ENCODE measurements around the gene TMEM14B. TPM values are rescaled to one million over a fixed set of nuclear protein-coding genes. Genes with fewer than 3 reads are reported as not detected.
"Not testable (repeated sequence)": the region's sequence is repeated elsewhere in the genome, so short reads cannot be mapped to it uniquely, and the experiment has no call there.

TMEM14B gene
- total and polyA plus RNA-seq, 9 of the 15 experiments (the other 6 are each of a cell fraction or from before 2014, with no cell fraction given) = 174 to 862 (median 263) TPM

GRCh38 chr6:10750568-10750967 is 3.0 kb downstream of the TMEM14B start (continued):
- TF ChIP-seq HINFP (tag; conservative IDR thresholded peaks at IDR 0.05; ENCODE audit: low read depth) (peak; percentile 82), ELF4 (CRISPR knock-in tag; IDR thresholded peaks at IDR 0.05) (0 out of 2 replicates have a peak, but pooled peaks have one; percentile 48), GATAD2A (IDR thresholded peaks at IDR 0.05) (0 out of 2 replicates have a peak, but pooled peaks have one; percentile 36), ZBTB34 (CRISPR knock-in tag; IDR thresholded peaks at IDR 0.05) (peak; percentile 70; the same call in 1 of the 2 replicates), MAFG (tag; conservative IDR thresholded peaks at IDR 0.05) (peak; percentile 36; the same call in 1 of the 2 replicates), SMAD4 (CRISPR knock-in tag; conservative IDR thresholded peaks at IDR 0.05) (peak; percentile 96), MAZ (CRISPR knock-in tag; conservative IDR thresholded peaks at IDR 0.05 in 1 of 2, IDR thresholded peaks at IDR 0.05 in 1 of 2) (peak in 1 of 2 experiments; percentile 39; a peak in 1 of 4 replicates), ZNF699 (CRISPR knock-in tag; IDR thresholded peaks at IDR 0.05; ENCODE audit: insufficient replicate concordance) (peak; percentile 65), RHOXF2B (CRISPR knock-in tag; conservative IDR thresholded peaks at IDR 0.05) (0 out of 2 replicates have a peak, but pooled peaks have one; percentile 38), ZNF584 (CRISPR knock-in tag; IDR thresholded peaks at IDR 0.05; ENCODE audit: low read depth) (peak; percentile 79; the same call in 1 of the 2 replicates), PYGO2 (tag; IDR thresholded peaks at IDR 0.05) (peak; percentile 87), NR2C1 (tag; IDR thresholded peaks at IDR 0.05) (peak; percentile 90), BCL6 (CRISPR knock-in tag; IDR thresholded peaks at IDR 0.05) (peak; percentile 85), HIVEP1 (CRISPR knock-in tag; IDR thresholded peaks at IDR 0.05) (peak; percentile 91)
- TF ChIP-seq, protein P1, sequence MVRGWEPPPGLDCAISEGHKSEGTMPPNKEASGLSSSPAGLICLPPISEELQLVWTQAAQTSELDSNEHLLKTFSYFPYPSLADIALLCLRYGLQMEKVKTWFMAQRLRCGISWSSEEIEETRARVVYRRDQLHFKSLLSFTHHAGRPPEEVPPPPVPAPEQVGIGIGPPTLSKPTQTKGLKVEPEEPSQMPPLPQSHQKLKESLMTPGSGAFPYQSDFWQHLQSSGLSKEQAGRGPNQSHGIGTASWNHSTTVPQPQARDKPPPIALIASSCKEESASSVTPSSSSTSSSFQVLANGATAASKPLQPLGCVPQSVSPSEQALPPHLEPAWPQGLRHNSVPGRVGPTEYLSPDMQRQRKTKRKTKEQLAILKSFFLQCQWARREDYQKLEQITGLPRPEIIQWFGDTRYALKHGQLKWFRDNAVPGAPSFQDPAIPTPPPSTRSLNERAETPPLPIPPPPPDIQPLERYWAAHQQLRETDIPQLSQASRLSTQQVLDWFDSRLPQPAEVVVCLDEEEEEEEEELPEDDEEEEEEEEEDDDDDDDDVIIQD (CRISPR knock-in tag; IDR thresholded peaks at IDR 0.05) = 0 out of 2 replicates have a peak, but pooled peaks have one; percentile 26
- TF ChIP-seq NR2C1 (IDR thresholded peaks at IDR 0.05) = not testable (repeated sequence)

DNA sequence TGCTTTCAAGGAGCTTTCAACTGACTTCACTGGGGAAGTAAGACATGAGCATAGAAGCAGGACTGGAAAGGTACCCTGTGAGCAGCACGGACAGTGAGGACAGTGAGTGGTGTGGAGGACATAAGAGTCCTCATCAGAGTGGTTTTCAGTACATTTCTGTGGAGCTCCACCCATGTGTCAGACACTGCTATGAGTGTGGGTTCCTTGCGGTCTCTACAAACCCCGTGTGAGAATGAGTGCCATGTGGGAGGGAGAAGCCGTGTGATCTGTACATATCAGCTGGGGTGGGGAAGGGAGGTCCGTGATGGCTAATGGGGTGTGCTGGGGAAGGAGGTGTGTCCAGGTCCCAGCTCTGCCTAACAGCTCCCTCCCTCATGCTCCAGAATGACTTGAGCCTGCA is 4.2 kb downstream of the TMEM14B start:
- in situ Hi-C loops (cut with MboI); H2AFZ ChIP-seq (ENCODE audit: low read depth, low read length); H3K27ac ChIP-seq (ENCODE audit: extremely low read depth, low read depth, low read length); BruUV-seq (replicated peaks); intact Hi-C loops (cut with micrococcal nuclease); H3K9me1 ChIP-seq (ENCODE audit: control insufficient read depth, insufficient read depth, low read length); ATAC-seq; H3K4me3 ChIP-seq; CTCF ChIA-PET (ENCODE audit: low intra/inter-chr PET ratio); H3K9me3 ChIP-seq (replicated peaks; ENCODE audit: control insufficient read depth, insufficient read depth, low read depth, low read length); H3K27me3 ChIP-seq (ENCODE audit: control insufficient read depth in 2 of 2, insufficient read depth in 2 of 2, low read length in 2 of 2); H3K4me2 ChIP-seq (ENCODE audit: insufficient read depth, low read length): not testable (repeated sequence)
- peak in 1 of 4 experiments; percentile 30 for DNase-seq (ENCODE audit: extremely low read depth in 1 of 4, low spot score in 3 of 4)
- Histone ChIP-seq H3K9ac (ENCODE audit: insufficient read depth in 1 of 2, low read depth in 2 of 2, low read length in 2 of 2) (0 out of 4 replicates have a peak overlapping the region, but pooled peaks of 1 of the 2 experiments have one; percentile 15), H3K79me2 (ENCODE audit: control insufficient read depth, insufficient read depth, low read length) (peaks cover 82% of the 10 kb centered on the region), H4K20me1 (replicated peaks; ENCODE audit: control insufficient read depth, insufficient read depth, low read length) (peaks cover 25% of the 10 kb centered on the region), H3K36me3 (ENCODE audit: control insufficient read depth, insufficient read depth, low read length) (peaks cover 70% of the 10 kb centered on the region), H3K4me1 (replicated peaks in 1 of 2; ENCODE audit: control insufficient read depth in 2 of 2, insufficient read depth in 2 of 2, low read length in 2 of 2) (peaks cover 17 to 32% of the 10 kb centered on the region in 2 experiments)
- POLR2A ChIA-PET = interaction anchor here (0.9 kb wide), 1 partner anchor 9 kb away, joined by 3 read pairs; no protein-coding TSS in a partner anchor
- 65% methylated on average over 3 of the region's 5 CpGs for WGBS (ENCODE audit: insufficient coverage, low coverage, missing lambda C conversion rate)
- FAIRE-seq = peak; percentile 95
